NCI-H2196 treated with DMSO at 0.1 percent for 48 hours (cell line): ENCODE measurements around the gene SDC3.
"Not testable (repeated sequence)": the region's sequence is repeated elsewhere in the genome, so short reads cannot be mapped to it uniquely, and the experiment has no call there.

ENCODE experiments used
- DNase-seq: peaks from one replicate; lab custom pipeline; 2025; ENCODE audit not compliant: unreplicated experiment; lab: John Stamatoyannopoulos, UW

SDC3 gene

DNA sequence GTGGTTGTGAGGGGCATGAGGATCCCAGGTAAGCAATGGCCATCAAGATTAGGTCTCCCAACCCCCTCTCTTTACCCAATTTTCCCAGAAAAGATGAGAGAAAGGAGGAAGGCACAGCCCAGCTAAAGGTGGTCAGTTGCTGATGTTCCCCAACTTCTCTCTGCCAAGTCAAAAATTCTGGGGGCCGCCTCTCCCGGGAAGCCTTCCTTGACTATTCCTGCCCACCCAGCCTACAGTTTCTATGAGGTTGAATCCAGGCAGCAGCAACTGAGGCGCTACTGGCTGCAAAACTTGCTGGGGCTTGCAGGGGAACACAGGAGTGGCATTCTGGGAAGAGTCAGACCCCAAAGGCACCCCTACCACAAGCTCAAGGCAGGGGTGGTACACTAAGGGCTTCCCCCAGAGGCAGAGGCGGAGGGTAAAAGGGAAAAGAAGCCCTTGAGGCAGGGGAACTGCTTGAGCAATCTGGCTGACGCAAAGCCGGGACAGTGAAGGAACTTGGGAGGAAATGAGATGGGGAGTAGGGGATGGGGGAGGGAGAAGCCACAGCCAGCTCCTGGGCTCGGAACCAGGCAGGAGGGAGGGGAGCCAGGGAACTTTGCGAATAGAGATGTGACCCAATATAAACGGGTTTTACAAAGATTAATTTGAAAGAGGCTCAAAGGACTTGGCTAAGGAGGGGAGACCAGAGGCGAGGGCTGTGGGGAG is 31.2 kb downstream of the SDC3 start:
- no peak for DNase-seq

DNA sequence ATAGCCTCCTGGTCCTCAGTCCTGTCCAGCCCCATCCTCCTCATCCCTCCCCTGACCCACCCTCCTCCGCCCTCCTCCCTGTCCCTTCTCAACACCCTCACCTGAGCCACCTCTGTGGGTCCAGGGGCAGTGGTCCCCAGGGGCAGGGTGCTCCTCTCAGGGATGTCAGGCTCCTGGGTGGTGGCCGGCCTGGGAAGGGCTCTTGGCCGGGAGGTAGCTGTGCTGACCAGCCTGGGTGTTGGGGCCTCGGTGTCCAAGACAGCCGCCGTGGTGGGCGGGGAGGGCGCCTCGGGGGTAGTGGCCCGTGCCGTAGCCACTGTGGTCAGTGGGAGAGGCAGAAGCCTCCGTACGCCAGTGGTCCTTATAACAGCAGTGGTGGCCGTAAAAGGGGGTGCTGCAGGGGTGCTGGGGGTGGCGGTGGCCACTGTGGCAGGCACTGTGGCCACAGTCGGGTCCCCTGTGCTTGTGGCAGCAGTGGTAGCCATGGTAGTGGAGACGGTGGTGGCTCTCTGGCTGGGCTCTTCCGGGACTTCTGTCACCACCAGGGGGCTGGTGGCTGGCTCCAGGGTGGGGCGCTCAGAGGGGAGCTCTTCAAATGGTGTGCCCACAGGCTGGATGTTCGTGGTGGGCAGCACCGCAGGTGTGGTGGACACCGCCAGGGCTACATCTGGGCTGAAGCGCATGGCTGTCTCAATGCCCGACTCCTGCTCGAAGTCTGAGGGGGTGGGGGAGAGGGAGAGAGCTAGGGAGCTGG is 31.9 kb downstream of the SDC3 start:
- no peak for DNase-seq

DNA sequence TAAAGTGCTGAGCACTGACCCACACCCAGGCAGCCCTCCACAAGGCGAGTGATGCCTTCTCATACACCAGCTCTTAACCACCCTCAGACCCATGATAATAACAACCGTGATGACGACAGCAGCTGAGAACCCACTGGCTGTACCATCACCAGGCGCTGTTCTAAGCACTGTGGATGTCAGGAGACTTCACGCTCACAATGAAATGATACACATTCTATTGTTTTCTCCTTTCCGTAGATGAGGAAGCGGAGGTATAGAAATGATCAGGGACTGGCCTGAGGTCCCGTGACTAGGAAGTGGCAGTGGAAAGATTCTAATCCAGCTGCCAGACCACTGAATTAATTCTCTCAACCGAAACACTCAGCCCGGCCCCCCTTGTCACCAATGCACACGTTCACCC is 32.6 kb downstream of the SDC3 start:
- DNase-seq = no peak

DNA sequence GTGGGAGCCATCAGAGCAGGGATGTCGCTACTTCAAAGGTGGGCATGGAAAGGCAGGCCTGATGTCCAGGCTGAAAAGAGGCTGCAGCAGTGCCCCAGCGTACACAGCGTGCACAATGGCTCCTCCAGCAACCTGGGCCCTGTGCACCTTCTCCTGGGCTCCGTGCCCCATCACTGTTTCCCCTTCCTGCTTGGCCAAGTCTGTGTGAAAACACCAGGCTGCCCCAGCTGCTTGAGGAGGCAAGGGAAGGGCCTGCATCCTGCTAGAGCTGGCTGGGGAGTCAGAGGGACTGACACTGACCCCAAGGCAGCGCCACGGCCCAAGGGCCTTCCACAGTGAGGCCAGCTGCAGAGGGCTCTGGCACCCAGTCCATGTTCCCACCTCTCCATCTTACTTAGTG is 33.4 kb downstream of the SDC3 start:
- DNase-seq = no peak

DNA sequence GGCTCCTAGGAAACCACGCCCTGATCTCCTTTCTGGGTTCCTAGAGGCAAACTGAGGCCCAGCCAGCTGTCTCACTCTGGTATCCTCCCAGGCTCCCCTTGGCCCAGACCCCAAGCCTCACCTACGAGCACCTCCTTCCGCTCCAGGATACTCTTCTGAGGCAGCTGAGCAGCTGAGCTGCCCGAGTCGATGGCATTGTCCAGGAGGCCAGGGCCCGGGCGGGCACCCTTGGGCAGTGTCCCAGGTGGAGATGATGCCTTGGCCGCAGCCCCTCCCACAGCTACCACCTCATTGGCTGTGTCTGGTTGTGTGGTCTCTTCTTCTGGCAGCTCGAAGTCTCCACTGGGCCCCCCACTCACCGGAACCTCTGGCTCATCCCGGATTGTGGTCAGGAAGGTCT is 34.4 kb downstream of the SDC3 start:
- no peak for DNase-seq

DNA sequence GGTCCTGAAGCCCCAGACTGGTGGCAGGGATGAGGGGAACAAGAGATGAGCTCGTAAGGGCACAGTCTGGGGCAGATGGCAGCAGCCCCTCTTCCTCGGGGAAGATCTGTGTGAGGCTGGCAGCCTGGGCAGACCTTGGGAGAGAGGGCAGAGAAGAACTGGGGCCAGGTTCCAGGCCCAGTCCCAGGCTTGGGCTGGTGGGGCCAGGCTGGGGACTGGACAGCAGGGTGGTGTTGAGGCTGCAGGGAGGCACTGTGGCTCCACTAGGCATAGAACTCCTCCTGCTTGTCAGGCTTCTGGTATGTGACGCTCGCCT is 35.7 kb downstream of the SDC3 start:
- no peak for DNase-seq

DNA sequence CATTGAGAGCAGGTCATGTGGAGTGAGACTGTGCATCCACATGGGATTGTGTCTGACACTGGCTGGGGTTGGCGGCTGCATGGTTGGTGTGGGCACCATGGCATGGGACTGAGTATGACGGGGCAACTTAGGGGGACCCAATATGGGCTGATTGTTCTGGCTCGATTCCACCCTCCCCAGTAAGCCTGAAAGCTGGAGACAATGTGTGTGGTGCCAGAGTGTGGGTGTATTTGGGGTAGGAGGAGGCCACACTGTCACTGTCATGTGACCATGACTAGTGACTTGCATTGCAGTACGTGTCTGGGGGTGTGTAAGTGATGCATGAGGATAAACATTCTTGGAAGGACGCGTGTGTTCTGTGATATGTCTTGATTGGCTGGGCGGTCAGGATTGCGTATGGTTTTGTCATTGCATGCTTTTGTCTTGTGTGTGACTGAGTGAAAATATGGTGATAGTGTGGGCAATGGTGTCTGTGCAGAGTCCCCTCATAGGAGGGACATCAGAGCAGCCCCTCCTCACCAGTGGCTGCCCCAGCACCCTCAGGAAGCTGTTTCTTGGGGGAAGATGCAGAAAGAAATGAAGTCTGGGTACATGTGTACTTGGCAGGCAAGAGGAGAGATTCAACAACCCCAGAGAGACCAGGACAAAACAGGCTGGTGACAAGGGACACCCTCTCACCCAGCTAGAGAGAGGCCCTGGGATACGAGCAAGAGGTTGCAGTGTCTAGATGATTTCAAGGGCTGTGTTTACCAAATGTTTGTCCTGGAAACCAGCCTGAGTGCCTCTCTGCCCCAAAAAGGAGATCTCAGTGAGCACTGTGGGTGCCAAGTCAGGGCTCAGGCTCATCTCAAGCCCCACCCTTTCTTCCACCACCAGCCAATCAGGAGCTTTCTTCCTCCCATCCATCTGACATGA is 36.3 kb downstream of the SDC3 start:
- no peak for DNase-seq

DNA sequence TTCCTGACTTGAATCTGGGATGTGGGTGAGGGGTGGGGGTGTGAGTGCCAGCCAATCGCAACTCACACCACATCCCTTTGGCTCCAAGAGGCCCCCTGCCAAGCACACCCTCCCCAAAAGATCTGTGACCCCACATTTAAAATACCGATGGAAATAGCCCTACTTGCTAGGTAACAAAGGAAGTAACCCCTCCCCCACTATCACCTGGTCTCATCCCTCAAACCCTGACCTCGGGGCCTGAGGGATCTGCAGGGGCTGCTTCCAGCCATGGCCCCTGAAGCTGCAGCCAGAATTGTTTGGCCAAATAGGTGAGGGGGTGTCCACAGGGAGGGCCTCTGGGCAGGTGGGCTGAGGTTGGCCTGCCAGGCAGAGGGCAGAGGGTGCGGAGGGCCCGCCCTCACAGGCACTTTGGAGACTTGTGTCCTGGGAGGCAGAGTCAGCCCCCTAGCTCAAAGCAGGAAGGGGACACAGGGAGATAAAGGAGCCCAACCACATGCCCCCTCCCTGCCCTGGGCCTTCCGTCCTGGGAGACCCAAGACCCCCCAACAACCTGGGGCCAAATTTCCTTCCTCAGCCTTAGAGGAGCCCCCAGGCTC is 37.2 kb downstream of the SDC3 start:
- no peak for DNase-seq

DNA sequence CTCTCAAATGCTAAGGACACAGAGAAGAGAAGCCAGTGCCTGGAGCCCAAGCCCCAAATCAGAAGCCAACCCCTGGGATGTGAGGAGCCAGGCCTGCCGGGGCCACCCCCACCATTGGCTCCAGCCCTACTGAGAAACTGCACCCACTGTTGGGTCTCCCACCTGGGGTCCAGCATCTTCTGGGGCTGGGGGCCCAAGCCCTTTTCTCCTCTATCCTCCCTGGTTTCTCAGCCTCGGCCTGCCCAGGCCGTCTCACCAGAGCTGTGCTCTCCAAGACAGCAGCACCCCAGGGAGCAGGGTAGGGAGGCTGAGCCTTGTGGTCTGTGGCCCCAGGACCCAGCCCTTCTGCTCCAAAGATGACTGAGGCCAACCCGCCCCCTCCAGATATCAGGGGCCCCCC is 37.9 kb downstream of the SDC3 start:
- DNase-seq = no peak

DNA sequence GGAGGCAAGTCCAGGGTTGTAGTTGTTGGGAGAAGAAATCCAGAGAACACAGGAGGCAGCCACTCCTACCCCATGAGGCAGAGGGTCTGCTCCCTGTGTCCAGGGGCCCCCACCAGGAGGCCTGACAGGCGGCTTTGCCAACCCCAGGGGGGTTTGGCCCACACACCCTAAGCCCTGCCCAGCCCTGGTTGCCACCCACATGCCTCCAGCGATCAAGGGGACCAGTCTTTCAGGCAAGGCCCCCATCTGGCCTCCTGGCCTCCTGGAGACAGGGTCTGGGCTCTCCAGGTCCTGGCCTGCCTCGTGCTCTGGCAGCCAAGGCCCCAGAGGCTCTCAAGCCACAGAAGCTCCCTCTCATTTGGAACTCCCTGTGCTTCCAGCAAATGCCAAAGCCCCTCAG is 38.5 kb downstream of the SDC3 start:
- DNase-seq = no peak

DNA sequence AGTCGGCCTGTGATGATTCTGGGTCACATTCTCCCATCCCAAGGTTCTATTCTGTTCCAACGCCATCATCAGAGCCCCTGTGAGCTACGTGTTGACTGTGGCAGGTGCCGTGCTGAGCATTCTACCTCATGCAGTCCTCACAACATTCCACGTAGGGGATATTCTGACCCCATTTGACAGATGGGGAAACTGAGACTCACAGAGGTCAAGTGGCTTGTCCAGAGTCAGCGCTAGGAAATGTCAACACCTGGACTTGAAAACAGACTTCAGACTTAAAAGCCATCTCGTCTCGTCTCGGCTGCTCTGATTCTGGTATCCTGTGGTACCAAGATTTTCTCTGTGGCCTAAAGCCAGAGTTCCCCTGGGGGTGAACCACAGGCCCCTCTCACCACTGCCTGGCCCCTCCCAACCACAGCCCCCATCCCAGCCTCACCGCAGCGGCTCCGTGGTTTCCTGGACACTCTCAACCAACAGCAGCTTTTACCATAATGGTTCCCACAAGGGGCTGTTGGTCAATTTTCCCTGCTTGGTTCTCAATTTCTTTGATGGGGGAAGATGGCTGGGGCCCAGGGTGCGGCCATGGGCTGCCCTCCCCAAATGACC is 39.6 kb downstream of the SDC3 start:
- DNase-seq = no peak

DNA sequence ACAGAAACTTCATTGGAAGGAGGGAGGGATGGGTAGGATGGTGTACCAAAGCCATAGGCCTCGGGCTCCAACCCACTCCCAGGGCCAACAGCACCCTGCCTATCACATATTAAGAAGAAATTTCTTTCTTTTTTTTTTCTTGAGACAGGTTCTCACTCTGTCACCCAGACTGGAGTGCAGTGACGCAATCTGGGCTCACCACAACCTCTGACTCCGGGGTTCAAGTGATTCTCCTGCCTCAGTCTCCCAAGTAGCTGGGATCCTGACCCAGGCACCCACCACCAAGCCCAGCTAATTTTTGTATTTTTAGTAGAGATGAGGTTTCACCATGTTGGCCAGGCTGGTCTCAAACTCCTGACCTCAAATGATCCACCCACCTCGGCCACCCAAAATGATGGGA is 40.5 kb downstream of the SDC3 start:
- DNase-seq = not testable (repeated sequence)

DNA sequence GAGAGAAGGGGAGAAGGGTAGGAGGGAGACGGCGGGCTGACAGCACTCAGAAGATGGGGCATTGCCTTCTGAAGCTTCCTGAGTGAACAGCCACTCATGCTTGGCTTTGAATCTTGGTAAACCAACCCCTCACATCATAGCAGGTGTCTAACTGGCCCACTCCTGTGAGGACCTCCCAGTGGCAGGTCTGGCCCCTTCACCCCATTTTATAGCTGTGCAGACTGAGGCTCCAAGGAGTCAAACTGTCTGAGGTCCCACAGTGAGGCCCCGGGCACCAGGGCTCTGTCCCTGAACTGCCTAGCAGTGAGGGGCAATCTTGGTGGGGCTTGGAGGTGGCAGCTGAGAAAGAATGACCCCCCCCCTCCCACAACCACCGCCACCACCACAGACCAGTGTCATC is 41.0 kb downstream of the SDC3 start:
- no peak for DNase-seq

DNA sequence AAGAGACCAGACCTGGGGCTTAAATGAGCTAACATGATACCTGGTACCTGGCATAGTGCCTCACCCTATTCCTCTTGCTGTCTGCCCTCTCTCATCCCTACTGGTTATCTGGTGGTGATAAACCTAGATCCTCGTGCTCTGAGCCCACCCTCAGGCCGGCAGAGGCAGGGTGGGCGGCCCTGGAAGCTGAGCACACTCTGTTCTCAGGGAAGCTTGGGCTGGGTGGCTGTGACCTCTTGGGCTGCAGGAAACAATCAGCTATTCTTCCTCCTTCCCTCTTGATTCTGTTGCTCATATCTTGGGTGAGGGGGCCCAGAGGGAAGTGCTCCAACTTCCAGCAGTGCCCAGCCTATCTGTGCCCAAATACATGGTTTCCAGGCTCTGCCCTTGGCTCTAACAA is 42.0 kb downstream of the SDC3 start:
- no peak for DNase-seq

DNA sequence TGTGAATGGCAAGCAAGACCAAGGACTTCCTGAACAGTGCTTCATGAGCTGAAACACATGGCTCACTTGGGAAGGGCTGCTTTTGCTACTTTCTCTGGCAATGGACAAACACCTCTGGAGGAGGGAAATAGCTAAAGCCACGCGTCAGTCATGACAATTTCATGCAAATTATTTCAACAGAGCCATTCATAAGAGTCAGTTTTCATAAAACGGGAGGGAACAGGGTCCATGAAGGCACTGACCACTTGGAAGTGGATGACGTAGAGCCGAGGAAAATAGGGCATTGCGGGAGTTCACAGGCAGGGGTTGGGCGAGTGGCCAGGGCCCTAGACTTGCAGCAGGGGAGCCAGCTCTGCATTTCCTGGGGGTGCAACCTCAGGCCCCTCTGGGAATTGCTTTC is 43.9 kb downstream of the SDC3 start:
- DNase-seq = no peak

DNA sequence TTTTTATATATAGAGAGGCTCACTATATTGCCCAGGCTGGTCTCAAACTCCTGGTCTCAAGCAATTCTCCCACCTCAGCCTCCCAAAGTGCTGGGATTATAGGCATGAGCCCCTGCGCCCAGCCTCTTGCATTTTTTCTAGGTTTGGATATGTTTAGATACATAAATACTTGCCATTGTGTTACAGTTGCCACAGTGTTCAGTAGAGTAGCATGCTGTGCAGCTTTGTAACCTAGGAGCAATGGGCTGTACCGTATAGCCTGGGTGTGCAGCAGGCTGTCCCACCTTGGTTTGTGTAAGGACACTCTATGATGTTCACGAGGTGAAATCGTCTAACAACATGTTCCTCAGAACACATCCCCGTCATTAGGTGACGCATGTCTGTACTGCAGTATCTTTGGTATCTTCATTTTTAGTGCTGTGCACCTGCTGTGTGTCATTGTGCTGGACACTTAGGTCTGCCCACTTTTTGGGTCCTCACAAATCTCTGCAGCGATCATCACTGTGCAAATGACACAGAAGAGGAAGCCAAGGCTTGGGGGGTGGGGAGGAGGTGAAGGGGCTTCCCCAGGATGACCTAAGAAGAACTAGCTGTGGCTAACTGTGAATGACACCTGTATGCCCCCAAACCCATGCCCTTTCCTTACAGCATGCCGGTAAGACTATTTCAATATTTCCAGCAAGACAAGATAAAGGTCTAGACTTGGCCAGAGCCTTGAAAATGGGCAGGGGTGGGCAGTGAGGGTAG is 44.5 kb downstream of the SDC3 start:
- DNase-seq = no peak

DNA sequence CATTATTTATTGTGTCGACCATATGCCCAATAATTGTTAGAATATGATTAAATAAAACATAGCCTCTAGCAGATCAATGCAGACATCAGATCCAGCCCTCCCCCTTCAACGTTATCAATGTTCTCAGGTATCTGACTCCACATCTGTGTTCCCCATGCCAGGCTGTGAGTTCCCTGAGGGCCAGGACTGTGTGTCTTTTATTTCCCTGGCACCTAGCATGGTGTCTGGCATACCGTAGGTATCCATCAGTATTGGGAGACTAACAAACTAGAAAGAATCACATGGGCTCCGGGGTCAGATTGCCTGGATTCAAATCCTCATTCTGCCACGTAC is 48.3 kb downstream of the SDC3 start:
- DNase-seq = no peak

DNA sequence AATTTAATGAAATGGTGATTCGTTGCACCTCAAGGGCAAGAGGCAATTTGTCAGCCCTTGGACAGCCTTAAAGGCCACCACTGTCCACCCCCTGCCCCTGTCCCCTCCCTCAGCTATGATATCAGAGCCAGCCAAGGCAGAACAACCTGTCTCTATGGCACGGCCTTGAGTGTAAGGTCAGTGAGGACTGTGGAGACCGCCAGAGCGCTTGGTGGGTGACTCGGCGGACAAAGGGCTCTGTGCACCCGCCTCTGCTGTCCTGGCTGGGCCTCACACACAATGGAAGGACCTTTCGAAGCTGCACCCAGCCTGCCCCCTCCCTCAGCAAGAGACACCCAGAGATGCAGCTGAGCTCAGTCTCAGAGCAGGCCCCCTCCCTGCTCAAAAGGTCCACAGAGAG is 50.6 kb downstream of the SDC3 start:
- DNase-seq = no peak

DNA sequence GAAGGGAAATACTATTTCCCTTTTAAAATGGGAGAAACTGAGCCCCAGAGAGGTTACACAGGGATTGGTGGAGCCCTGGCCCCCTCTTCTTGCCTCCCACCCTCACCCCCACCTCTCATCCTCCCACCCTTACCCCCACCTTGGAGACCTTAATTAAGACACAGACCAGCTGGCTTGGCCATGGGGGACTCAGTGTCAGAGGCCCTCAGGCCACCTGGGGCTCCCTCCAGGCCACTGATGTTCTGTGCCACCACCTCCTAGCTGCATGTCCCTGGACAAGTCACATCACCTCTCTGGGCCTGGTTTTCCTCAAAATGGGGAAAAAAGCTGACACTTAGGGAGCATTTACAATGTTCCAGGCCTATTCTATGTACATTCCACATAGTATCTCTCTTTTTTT is 51.5 kb downstream of the SDC3 start:
- DNase-seq = no peak

DNA sequence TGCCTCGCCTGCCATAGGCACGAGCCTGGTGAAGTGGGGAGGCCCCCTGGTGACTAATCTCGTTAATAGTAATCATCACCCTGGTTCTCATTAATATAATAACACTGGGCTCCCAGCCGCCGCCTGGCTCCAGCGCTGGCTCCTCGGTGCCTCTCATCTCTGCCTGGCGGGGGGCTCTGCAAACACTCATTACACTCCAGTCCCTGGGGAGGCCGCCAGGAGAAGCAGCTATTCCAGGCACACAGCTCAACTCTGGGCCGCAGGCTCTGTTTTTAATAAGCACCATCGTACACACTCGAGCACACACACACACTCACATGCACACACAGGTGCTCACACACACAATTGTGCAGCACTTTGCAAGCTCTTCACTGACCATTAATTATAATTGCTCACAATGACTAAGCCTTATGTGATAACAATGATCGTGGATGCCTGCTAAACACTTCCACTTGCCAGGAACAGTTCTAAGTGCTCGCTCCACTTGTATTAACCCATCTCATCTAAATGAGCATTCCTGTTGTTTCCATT is 52.2 kb downstream of the SDC3 start:
- DNase-seq = peak; percentile 77
